COR-L47 (cell line): ENCODE data around the gene LCE3E.
"Not testable (repeated sequence)": the region's sequence is repeated elsewhere in the genome, so short reads cannot be mapped to it uniquely, and the experiment has no call there.

Experiments
- DNase-seq: peaks from one replicate; lab custom pipeline; 2025; lab: John Stamatoyannopoulos, UW

The LCE3E gene, protein sequence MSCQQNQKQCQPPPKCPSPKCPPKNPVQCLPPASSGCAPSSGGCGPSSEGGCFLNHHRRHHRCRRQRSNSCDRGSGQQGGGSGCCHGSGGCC

GRCh38 chr1:152566681-152567080 lies at the start of gene LCE3E:
Gene LCE3E (minus strand): TSS chr1:152566780. CDS start chr1:152566208, 572 bp downstream.
- no peak for DNase-seq

- DNase-seq: no peak
Measured at GRCh38 chr1:152613511-152613910, 46.9 kb upstream of the LCE3E start, which contains the start of gene LCE3B. Gene LCE3B (plus strand): TSS chr1:152613811. CDS start chr1:152613811, 0 bp downstream.

- DNase-seq: no peak
Measured at GRCh38 chr1:152599934-152600333, 33.4 kb upstream of the LCE3E start, which contains the start of gene LCE3C. Gene LCE3C (plus strand): TSS chr1:152600234. CDS start chr1:152600732, 498 bp downstream.

DNA sequence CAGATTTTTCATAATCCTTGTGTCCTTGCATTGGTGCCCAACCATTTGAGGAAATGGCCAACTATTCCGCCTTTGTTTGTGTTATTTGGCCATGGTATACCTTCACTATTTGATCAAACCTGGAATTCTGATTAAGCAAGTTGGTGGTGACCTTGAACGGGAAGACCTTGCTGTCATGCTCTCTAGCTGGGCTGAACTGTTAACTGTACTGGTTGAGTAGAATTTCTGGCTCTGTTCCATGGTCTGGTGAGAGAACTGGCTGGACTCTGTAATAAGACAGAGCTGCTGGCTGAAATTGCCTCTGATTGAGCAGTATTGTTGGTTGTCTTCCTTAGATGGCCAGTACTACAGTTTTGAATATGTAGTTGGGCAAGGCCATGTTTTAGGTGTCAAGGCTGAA lies 30.4 kb upstream of the LCE3E start:
- no peak for DNase-seq

DNA sequence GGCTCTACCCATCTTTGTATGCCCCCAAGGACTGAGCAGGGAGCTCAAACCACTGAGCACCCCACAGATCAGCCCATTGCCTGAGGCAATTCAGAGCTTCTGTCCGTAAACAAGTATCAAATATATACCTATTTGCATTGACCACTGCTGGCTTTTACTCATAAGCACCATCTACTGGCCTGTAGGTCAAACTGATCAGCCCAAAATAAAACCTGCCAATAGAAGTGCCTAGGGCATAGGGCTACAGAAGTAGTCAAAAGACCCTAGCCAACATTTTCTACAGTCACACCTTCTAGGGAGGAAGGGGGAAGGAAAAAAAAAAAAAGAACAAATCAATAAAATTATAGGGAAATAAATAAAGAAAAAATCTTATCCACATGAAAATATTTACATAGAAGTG lies 19.0 kb upstream of the LCE3E start:
- DNase-seq: no peak

DNA sequence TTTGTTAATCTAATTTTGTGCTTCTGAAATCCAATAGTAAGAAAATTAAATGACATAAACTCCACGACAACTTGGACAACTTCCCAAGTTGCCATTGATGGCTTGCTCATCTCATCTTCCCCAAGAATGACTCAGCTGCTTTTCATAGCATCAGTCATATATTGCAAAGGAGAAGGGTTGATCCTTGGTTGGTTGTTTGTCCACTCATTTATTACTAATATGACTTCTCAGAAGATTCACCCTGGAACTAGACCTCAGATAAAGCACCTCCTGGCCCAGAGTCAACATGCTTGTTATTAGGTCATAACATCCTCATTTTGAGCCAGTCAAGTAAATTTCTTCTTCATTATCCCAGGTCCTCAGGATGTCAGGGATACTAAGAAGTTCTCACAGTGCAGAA lies 16.1 kb upstream of the LCE3E start:
- DNase-seq: no peak

DNA sequence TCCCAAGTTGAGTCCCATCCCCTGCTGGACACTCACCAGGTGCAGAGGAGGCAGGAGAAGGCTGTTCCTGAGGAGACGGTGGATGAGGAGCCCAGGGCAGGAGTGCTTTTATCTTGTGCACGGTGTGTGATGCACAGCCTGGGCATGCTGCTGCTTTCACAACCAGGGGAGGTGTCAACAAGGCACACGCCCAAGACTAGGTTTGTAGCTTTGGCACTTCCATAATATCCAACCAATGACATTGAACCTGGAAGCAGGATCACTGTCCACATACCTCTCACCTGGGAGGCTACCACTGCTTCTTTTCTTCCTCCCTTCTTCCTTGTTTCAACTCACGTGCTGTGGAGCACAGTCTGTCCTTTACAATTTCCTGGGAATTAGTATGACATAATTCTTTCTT lies 13.9 kb upstream of the LCE3E start, which contains the start of gene LCE3D:
LCE3D (minus strand) TSS at position 84 of the 400 bp plus-strand sequence. CDS start 580 bp downstream, outside the sequence.
- no peak for DNase-seq

DNA sequence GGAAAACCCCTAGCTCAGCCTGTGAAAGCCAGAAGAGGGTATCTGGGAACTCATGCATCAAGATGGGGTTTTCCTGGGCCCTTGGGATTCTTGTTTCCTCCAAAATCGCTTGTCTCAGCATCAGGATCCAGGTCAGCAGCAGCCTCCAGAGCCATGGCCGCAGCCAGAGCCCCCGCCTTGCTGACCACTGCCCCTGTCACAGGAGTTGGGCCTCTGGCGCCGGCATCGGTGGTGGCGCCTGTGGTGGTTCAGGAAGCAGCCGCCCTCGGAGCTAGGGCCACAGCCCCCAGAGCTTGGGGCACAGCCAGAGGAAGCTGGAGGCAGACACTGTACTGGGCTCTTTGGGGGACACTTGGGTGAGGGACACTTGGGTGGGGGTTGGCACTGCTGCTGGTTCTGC lies 12.9 kb upstream of the LCE3E start:
- DNase-seq: not testable (repeated sequence)

DNA sequence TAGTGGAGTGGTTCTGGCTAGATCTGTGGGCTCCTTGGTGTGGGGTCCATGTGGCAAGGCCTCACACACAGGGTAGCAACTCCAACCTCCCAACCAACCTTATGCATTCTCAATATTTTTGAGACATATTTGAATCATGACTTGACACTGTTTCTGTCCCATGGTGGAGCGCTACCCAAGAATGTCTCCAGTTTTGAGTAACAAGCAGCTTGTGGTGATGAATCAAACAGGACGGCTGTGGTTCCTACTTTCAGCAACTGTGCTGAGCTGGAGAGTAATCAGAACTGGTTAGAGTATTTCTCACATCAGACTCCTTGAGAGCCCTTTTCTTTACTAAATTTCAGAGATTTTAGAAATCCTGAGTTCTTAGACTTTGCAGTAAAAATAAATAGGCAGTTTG lies 10.6 kb upstream of the LCE3E start:
- DNase-seq: no peak

- no peak for DNase-seq
Measured at GRCh38 chr1:152565535-152566215, 905 bp downstream of the LCE3E start.

DNA sequence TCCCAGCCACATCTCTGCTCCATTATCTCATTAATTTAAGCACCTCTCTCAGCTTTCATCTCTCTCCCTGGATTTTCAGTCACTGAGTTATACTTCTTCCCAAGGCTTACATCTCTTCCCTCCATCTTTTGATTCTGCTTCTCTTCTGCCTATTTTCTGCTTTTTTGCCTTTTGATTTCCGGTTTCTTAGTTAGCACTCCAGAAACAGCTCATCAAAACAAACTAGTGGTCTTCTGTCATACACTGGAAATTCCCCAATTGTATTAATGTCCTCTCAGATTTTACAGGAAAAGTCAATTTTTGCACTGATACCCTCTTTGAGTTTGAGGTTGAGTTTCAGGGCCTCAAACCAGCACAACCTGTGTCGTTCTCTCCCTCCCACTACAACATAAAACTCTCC lies 1.5 kb downstream of the LCE3E start:
- no peak for DNase-seq

- not testable (repeated sequence) for DNase-seq
Measured at GRCh38 chr1:152548358-152548757, 18.2 kb downstream of the LCE3E start.

- no peak for DNase-seq
Measured at GRCh38 chr1:152546704-152547103, 19.9 kb downstream of the LCE3E start.

- no peak for DNase-seq
Measured at GRCh38 chr1:152543820-152544219, 22.8 kb downstream of the LCE3E start.

- DNase-seq: no peak
Measured at GRCh38 chr1:152539901-152540300, 26.7 kb downstream of the LCE3E start.

DNA sequence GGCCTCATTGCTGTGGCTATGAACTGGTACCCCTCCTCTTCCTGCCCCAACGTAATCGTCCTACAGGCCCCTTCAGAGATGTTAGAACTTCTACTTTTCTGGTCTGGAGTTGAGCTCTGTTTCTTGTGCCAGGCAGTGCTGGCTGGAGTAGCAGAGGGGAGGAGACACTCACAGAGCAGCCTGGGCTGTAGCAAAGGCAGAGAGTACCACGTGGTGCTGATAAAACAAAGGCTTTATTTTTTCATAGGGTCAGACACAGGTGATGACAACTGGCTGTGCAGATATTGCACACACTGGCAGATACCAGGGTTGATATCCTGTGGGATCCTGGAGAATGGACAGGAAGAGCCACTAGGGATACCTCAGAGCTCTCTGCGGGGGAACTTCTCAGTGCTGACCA lies 29.1 kb downstream of the LCE3E start:
- no peak for DNase-seq

DNA sequence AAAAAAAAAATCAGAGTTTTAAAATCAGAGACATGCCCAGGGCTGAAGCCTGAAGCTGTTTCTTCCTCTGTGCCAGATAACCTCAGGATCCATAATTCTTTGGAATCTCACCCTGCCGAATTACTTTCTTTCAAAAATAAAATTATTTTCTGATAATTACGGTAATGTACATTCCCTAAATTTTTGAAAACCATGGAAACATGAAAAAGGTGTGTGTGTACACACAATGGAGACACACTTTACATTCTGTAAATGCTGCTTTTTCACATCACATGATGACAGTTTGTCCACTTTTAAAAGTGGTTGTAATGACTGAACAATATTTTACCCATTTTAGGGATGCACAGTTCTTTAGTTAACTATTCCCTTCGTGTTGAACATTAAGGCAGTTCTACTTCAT lies 30.8 kb downstream of the LCE3E start:
- DNase-seq: no peak

DNA sequence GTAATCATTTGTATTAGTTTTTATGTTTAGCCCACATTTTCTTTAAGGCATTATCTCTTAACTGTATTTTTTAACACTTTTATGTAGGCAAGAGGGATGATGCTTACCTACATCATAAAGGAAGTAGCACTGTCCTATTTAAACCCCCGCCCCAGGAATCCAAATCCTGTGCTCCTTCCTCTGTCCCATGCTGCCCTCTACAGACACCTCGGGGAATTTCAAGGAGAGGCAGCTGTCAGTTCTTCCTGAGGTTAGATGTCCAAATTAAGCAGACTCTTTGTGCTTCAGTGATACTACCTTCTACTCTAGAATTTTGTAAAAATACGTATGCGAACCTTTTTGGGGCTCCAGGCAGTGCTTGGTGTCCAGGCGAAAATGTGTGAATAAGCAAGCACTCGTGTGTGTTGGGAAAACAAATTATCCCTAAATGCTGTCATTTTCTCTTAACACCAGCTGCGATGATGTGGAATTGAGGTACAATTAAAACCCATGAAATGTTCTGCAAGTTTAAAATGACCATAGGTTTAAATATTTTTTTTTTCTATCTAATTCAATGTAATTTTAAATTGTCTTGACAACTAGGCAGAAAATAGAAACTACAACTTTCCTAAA lies 33.1 kb downstream of the LCE3E start:
- peak; percentile 18 for DNase-seq

DNA sequence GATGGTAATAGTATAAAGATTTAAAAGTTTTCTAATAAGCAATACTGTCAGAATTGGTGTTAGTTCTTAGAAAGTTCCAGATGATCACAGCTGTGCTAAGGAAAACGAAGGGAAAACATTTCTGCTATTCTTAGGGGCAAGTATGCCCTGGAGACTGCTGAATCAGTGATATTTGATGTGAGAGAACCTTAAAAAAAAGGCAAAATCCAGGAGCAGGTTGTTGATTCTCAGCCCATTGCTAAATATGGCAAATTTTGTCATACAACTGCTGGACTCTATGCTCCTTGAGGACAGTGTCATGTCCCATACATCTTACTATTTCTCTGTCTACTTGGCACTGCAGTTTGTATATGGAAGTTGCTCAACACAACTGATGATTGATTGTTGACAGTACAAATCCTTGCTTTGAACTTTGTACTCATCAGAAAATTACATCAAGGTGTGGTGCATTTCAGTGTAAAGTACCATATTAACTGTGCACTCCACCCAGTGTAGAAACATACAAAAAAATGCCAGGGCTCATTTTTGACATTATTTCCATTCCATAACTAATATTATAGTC lies 41.4 kb downstream of the LCE3E start:
- DNase-seq: no peak

- DNase-seq: no peak
Measured at GRCh38 chr1:152520561-152521090, 46.0 kb downstream of the LCE3E start.

- DNase-seq: no peak
Measured at GRCh38 chr1:152519851-152520250, 46.7 kb downstream of the LCE3E start.

- DNase-seq: no peak
Measured at GRCh38 chr1:152517237-152517811, 49.3 kb downstream of the LCE3E start.
